Left lobe of liver (tissue), 2 donors: Measurements from ENCODE around the gene CLDN14. TPM values are rescaled to one million over a fixed set of nuclear protein-coding genes. Genes with fewer than 3 reads are reported as not detected.
A peak's percentile ranks its signal among the peaks of the same experiment; 100 is the strongest.

Experiments
- ATAC-seq: fragments of 200-7000 bp; cut with Tn5 transposase; one replicate; pipeline ENCODE4 v1.9.1; 2020; ENCODE audit warnings: mild to moderate bottlenecking, moderate library complexity
- DNase-seq: peaks from one replicate; pipeline ENCODE4 v3.0.0-alpha.2; 2020; ENCODE audit warnings: low spot score
- total RNA-seq: library from RNA; stranded (reverse); gene quantifications from one replicate; pipeline ENCODE4 v1.2.1, GENCODE V29; 2021
- donor health status: DM: no; HTN: no; CAD: no; lungs with moderate emphysema.
- donor health status: DM: no; HTN: yes; CAD: no.

The CLDN14 gene
- total RNA-seq, 1 donor from 2014 or later = 16.4 TPM

DNA sequence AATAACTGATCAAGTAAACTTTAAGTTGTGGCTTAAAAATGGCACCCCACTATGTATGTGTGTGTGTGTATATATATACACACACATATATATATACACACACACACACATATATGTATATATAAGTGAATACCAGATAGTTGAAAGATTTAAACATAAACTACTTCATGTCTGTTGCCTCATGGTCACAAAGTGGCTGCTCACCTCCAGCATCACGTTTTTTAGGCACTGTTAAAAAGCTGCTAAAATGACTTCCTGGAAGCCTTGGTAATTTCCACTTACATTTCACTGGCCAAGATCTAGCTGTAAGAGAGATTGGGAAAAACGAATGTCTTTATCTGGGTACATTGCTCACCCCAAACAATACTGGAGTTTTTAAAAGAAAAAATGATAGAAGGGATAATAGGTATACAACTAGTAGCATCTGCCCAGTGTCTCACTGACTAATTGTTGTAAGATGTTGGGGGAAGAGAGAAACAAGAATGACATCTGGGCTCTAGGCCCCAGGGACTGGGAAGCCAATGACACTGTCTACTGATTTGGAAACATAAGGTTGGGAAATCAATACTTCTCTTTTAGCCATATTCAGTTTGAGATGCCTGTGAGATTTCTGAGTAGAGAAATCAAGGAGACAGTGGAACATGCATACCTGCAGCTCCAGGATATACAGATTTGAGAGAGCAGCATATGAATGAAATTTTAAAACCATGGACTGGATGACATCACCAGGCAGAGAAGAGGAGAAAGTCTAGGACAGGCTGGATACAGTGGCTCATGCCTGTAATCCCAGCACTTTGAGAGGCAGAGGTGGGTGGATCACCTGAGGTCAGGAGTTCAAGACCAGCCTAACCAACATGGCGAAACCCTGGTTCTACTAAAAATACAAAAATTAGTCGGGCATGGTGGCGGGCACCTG is 42.8 kb downstream of the CLDN14 start:
- no peak for ATAC-seq
- DNase-seq = no peak

DNA sequence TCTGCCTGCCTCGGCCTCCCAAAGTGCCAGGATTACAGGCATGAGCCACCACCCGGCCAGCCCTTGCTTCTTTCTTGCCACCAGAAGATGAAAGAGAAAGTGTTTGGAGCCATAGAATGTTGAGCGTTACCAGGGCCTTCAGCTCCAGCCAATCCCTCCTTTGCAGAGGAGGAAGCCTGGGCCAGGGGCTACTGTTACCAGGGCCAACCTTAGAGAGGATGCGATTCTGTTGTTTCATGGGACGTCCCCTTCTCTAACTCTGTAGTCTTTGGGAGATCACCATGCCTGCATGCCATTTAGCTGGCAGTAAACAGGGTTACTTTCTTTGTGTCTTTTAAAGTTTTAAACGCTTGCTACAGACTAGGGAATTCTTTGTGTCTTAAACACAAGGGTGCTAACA is 45.8 kb downstream of the CLDN14 start:
- no peak for ATAC-seq
- no peak for DNase-seq

DNA sequence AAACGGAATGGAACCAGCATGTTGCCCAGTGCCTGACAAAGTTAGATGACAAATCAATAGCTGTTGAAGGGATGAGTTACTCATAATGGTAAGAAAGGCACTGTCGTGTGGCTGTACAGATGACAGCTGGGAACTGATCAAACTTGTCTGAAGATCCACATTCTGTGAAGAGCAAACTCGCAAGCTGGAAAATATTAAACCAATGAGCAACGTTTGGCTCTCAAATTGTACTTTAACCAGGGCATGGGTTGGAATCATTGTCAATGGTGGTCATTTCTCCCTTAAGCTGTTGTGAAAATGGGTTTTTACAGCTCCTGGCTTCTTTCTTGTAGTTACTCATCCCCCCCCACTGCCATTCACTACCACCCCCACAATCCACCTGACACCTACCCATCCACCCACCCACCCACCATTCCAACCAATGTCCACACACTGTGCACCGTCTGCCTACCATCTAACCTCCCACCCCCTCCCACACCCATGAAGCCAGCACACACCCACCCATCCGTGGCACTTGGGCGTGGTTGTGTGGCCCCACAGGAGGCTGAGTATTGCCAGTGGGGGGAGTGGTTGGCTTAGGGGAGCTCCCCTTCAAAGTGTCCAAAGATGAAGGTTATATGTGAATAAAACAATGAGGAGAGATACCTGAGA is 46.7 kb downstream of the CLDN14 start:
- DNase-seq (no peak), ATAC-seq (no peak)

DNA sequence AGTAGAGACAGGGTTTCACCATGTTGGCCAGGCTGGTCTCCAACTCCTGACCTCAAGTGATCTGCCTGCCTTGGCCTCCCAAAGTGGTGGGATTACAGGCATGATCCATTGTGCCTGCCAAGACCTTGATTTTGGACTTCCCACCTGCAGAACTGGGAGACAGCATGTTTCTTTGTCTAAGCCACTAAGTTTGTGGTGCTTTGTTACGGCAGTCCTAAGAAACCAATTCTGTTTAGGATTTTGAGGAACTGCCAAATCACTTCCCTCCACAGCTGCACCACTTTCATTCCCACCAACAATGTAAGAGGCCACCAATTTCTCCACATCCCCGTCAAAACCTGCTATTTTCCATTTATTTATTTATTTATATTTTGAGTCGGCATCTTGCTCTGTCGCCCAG is 48.7 kb downstream of the CLDN14 start:
- no peak for DNase-seq
- ATAC-seq = no peak

DNA sequence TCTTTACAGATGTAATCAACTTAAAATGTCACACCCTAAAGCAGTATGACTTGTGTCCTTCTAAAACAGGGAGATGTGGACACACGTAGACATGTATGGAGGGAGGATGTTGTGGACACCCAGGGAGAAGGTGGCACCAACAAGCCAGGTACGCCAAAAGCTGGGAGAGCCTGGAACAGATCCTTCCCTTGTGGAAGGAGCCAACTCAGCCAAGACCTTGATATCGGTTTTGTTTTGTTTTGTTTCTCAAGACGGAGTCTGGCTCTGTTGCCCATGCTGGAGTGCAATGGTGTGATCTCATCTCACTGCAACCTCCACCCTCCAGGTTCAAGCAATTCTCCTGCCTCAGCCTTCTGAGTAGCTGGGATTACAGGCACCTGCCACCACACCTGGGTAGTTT is 49.1 kb downstream of the CLDN14 start:
- no peak for ATAC-seq
- DNase-seq = no peak

DNA sequence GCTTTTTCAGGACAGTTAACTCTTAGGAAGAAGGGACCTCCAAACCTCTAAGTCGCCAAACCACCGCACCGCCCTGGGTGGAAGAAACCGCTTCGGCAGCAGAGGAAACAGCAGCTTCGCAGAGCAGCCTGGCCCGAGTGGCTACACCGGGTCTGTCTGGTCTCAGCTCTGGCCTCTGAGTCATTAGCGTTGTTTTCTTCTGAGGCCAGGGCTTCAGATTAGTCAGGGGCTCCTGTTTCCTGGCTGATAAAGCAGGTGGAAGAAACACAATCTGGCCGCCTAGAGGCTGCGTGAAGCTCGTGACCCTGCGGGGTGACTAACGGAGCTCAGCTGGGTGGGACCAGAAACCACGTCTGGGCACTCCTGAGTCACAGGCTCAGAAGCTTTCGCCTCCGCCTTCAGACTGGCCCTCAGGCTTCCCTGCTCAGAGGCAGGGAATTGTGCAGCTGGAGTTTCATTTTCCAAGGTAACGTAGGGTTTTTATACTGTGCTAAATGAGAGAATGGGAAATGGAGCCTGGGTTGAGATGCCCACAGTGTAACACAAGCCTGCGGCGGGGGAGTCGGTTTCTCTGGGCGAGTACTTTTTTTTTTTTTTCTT is 49.9 kb downstream of the CLDN14 start:
- ATAC-seq (peak; percentile 79), DNase-seq (peak; percentile 47)

DNA sequence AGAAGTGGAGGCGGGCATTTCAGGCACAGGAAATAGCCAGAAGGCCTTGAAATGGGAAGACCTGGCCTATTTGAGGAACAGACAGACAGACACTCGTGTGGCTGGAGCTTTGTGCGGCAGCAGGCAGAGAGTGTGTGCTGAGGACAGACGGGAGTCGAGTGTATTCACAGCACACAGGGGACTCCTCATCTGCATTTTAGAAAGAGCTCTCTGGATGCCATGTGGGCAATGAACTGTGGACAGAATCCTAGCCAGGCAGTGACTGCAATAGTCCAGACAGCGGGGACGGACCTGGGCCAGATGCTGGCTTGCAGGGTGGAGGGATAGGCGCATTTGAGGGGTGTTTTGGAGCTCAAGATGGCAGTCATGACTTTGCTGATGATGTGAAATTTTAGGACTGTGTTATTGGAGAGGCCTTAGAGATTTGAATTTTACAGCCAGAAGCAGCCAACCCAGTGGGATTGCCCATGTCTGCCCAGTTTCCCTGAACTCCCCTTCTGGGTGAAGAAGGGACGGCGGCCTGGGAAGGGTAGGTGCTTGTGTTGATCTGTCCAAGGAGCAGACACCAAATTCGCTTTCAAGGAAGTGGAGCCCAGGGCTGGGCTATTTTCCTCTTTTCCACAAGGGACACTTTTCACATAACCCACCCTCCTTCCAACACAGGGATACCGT is 51.0 kb downstream of the CLDN14 start:
- DNase-seq (no peak), ATAC-seq (no peak)

DNA sequence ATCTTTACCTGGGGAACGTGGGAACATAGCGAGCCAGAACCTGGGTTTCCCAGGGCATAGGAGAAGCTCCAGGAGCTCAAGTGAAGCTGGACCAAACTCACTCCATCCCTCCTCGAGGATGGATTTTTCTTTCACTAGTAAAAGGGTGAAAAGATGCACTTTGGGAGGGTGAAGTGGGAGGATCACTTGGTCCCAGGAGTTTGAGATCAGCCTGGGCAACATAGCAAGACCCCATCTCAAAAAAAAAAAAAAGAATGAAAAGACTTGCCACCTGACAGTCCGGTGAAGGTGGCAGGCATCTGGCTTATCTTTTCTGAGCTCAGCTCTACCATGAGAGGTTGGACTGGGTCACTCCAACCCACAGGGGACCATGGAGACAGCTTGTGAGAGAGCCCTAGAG is 52.4 kb downstream of the CLDN14 start:
- ATAC-seq = no peak

DNA sequence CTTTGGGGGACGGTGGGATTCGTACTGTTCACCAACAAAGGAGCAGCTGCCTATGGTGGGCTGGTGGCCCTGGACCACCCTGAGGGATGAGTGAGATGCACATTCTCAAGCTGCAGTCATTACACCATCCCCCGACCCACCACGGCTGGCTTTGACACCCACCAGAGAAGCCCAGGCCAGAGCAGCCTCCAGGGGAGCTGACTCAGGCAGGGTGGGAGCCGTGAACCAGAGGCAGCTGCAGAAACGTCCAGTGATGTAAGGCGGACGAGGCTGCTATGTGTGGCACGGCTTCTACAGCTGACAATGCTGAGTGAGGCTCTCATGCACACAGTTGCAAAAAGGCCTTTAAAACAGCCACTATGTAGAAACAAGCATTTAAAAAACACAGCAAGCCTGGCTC is 54.6 kb downstream of the CLDN14 start:
- no peak for ATAC-seq
- DNase-seq = no peak

More for the DNA sequence above, 52.4 kb downstream of the CLDN14 start:
- DNase-seq = no peak

DNA sequence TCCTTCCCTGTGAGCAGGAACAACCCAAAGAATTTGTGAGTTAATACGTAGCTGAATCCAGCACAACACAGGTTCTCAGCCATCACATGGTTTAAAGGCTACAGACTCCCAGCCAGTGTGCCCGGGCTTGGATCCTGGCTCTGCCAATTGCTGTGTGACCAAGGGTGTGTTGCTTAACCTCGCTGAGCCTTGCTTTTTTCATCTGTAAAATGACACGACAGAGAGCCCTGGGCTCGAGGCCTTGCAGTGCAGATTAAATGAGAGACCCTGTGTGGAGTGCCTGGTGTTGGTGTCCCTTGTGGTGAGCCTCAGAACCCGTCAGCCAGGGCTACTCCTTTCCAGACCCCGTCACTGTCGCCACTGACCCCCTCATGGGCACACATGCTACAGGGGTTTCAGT is 55.3 kb downstream of the CLDN14 start:
- no peak for ATAC-seq

DNA sequence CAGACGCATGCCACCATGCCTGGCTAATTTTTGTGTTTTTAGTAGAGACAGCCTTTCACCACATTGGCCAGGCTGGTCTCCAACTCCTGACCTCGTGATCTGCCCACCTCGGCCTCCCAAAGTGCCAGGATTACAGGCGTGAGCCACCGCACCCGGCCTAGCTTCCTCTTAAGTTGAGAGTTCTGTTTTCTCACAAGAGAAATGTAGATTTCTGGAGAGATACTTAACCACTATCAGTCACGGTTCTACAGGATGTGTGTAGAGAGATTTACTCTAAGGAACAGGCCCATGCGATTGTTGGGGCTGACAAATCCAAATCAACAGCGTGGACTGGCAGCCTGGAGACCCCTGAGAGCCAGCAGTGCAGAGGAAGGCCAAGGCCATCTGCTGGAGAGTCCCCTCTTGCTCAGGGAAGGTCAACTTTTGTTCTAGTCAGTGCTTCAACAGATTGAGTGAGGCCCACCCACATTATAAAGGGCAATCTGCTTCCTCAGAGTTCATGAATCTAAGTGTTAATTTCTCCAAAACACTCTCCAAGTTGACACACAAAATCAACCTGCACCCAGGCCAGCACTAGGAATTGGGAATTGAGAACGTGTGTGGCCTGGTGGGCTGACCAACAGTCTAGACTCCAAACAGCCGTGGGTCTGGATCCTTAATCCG is 56.0 kb downstream of the CLDN14 start:
- ATAC-seq = no peak

More for the DNA sequence above, 55.3 kb downstream of the CLDN14 start:
- no peak for DNase-seq

DNA sequence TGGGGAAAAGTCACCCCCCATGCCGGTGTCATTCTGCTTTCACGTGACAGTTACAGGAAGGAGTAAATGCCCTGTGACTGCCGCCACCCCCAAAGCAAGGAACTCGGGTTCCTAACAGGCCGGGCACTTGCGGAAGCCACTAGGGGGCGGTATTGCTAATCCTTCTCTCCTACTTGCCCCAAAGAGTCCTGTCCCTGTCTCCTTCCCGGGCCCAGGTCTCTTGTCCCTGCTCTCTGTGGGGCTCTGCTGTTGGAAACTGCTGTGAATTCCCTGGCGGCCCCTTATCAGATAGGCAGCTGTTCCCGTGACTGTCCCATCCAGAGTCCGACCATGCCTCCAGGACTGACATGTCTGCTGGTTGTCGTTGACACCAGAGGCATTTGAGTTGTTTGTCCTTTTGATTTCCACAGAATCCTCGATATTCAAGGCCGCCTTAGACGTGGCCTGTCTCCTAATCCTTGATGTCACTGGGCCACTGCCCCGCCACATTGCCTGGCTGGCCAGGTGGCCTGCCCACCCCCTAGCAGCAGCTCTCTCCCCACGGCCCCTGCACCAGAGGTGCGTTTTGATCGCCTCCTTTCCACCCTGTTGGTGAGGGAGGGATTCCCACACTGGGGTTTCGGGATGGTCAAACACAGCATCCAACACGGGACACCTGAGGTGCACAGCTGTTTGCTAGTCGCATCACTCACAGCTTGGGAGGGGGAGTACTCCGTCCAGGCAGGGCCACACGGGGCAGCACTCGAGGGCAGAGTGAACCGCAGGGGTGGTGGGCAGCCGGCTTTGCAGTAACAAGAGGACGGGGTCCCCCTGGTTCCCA is 57.4 kb downstream of the CLDN14 start:
- peak; percentile 71 for DNase-seq

More for the DNA sequence above, 56.0 kb downstream of the CLDN14 start:
- no peak for DNase-seq

DNA sequence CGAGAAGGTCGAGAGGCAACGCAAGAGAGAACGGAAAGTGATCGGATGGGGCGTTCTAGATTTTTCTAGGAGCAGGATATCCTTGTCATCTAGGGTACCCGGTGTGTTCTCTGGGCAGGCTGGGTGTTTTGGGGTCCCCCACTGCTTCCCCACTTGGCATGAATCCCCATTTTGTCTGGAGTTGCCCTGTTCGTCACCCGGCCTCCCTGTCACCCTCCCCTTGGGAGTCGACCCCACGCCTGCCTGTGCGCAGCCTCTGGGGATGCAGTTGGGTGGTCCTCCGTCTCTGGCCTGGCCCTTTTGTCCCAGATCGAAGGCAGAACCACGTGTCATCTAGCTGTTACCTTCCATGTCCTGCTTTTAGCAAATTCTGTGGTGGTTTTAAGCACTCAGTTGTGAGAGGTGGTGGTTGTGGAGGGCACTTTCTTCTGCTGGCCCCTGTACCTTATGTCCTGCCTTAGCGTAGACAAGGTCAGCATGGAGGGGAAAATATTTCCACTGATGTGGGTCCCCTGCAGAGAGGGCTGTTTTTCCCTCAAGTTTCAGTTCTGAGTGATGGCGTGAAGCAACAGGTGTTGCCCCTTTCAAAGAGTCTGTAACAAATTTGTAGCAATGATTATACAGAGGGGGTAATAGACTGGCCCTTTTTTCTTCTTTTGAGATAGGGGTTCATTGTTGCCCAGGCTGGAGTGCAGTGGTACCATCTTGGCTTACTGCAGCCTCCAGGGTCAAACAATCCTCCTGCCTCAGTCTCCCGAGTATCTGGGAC is 59.2 kb downstream of the CLDN14 start:
- ATAC-seq (no peak), DNase-seq (no peak)

More for the DNA sequence above, 57.4 kb downstream of the CLDN14 start:
- ATAC-seq = peak; percentile 83

DNA sequence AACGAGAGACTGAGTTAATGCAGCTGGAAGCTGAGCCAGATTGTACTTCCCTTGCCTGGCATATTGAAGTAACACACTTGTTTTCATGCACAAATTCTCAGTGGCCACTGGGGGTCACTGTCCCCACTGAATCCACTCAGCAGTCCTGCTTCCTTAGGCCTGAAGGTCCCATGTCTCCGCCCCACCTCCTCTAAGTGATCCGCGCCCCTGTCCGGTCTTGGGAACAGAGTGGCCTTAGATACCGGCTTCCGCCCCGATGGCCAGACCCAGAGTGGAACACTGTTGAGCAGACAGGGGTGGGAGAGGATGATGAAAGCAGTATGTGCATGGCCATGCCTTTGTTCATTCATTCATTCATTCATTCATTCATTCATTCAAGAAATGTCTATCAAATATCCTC is 59.9 kb downstream of the CLDN14 start:
- DNase-seq = peak; percentile 78
- ATAC-seq = peak; percentile 93

DNA sequence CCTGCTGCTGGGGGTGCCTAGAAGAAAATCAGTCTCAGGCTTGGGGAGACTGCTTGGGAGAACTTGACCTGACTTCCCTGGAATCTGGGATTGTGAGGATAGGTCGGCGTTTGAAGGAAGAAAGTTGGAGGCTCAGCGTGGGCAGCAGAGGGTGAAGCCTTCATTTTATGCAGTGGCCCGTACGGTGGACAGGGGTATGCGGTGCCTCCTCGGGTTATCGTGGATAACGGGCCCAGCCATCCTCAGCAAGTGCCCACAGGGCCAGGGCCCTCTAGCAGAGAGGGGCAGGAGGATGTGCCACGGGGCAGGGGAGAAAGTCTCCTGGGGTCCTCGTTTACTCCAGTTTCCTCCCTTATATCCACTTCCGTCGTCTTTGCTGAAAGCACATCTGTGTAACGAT is 60.7 kb downstream of the CLDN14 start:
- no peak for DNase-seq
- ATAC-seq = no peak

DNA sequence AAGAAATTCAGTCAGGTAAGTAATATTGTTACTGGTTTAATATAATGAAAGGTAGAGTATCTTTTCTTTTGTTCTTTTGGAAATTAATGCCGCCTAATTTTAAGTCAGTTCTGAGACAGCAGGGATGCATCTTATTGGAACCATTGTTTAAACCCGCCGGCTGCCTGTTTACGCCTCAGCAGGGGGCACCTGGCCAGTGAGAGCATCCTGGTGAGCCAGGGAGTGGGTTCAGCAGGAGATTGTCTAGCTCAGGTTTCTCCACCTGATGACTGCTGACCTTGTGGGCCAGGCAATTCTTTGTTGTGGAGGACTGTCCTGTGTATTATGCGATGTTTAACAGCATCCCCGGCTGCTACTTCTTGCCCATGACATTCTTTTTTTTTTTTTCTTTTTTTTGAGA is 64.5 kb downstream of the CLDN14 start:
- ATAC-seq (no peak), DNase-seq (no peak)

DNA sequence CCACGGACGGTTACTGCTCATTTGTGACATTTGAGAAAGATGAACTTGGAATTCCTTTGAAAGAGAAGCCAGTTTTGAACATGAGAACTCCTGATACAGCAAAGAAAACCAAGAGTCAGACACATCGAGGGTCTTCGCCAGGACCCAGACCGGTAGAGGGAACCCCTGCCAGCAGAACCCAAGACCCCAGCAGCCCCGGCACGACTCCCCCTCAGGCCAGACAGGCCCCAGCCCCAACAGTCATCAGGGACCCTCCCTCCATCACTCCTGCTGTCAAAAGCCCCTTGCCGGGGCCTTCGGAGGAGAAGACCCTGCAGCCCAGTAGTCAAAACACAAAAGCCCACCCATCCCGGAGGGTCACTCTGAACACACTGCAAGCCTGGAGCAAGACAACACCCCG is 67.0 kb downstream of the CLDN14 start:
- DNase-seq = no peak
- ATAC-seq = no peak

DNA sequence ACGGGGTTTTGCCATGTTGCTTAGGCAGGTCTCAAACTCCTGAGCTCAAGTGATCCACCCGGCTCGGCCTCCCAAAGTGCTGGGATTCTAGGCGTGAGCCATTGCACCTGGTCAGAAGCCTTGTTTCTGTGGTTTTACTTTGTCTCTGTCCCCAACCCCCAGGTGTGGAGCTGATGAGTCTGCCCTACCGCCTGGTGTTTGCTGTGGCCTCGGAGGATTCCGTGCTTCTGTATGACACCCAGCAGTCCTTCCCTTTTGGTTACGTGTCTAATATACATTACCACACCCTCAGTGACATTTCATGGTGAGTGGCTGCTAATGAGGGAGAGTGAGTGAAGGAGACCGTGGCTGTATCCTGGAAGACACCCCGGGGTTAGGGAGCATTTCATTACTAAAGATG is 68.6 kb downstream of the CLDN14 start:
- DNase-seq = no peak
- no peak for ATAC-seq
